Loucy (cell line): ENCODE results near the gene ATP5MC3.

Experiments
- H2AFZ ChIP-seq: fragments of 200-600 bp; sonication (generic); 2 replicates; pipeline ENCODE4 v1.6.0; 2016; ENCODE audit warnings: antibody characterized with exemption, mild to moderate bottlenecking, low read length, moderate library complexity
- H3F3A ChIP-seq: fragments of 200-600 bp; 2 replicates; pipeline ENCODE4 v1.6.0; 2016; ENCODE audit warnings: antibody characterized with exemption, low read depth, mild to moderate bottlenecking
- H3K27me3 ChIP-seq: fragments of 200-600 bp; sonication (generic); 2 replicates; pipeline ENCODE4 v1.6.1; 2014; ENCODE audit warnings: low read length, mild to moderate bottlenecking; ENCODE audit not compliant: insufficient read depth, poor library complexity, severe bottlenecking
- H3K36me3 ChIP-seq: fragments of 200-600 bp; sonication (generic); 2 replicates; pipeline ENCODE4 v1.6.1; 2016; ENCODE audit warnings: low read length; ENCODE audit not compliant: insufficient read depth
- H3K4me1 ChIP-seq: fragments of 200-600 bp; sonication (generic); 2 replicates; pipeline ENCODE4 v1.5.1; 2014; ENCODE audit warnings: low read length, mild to moderate bottlenecking; ENCODE audit not compliant: insufficient read depth, poor library complexity, severe bottlenecking
- H3K4me2 ChIP-seq: fragments of 200-600 bp; sonication (generic); 2 replicates; pipeline ENCODE4 v1.6.0; 2014; ENCODE audit warnings: antibody characterized with exemption, low read length, low read depth, mild to moderate bottlenecking; ENCODE audit not compliant: poor library complexity, severe bottlenecking
- H3K4me3 ChIP-seq: fragments of 200-600 bp; sonication (generic); 2 replicates; pipeline ENCODE4 v1.5.1; 2014; ENCODE audit warnings: low read length, mild to moderate bottlenecking, mixed read lengths; ENCODE audit not compliant: poor library complexity, severe bottlenecking
- H3K79me2 ChIP-seq: fragments of 200-600 bp; sonication (generic); 2 replicates; pipeline ENCODE4 v1.6.1; 2014; ENCODE audit warnings: low read length; ENCODE audit not compliant: insufficient read depth
- H3K9ac ChIP-seq: fragments of 200-600 bp; sonication (generic); 2 replicates; pipeline ENCODE4 v1.6.0; 2014; ENCODE audit warnings: mild to moderate bottlenecking, low read depth, low read length, moderate library complexity; ENCODE audit not compliant: poor library complexity, severe bottlenecking
- H3K9me2 ChIP-seq: fragments of 200-600 bp; sonication (generic); replicated peaks from 2 replicates; pipeline ENCODE4 v1.6.1; 2016; ENCODE audit warnings: low read depth, low read length, mixed read lengths
- H3K9me3 ChIP-seq: fragments of 200-600 bp; sonication (generic); 2 replicates; pipeline ENCODE4 v1.6.1; 2014; ENCODE audit warnings: mild to moderate bottlenecking, antibody characterized with exemption, low read length, low read depth; ENCODE audit not compliant: insufficient read depth
- H4K20me1 ChIP-seq: fragments of 200-600 bp; sonication (generic); 2 replicates; pipeline ENCODE4 v1.6.0; 2014; ENCODE audit warnings: antibody characterized with exemption, low read length, mild to moderate bottlenecking; ENCODE audit not compliant: insufficient read depth, poor library complexity, severe bottlenecking
- EZH2phosphoT487 ChIP-seq: fragments of 200-600 bp; IDR thresholded peaks from 2 replicates; pipeline ENCODE4 v1.6.1; 2018; ENCODE audit warnings: antibody characterized with exemption, mild to moderate bottlenecking, moderate library complexity, borderline replicate concordance
- TF ChIP-seq, protein P1 (sequence below): fragments of 200-600 bp; sonication (generic); conservative IDR thresholded peaks from 2 replicates; pipeline ENCODE4 v1.5.1; 2014; ENCODE audit warnings: mild to moderate bottlenecking, antibody characterized with exemption, low read length

ATP5MC3 gene

DNA sequence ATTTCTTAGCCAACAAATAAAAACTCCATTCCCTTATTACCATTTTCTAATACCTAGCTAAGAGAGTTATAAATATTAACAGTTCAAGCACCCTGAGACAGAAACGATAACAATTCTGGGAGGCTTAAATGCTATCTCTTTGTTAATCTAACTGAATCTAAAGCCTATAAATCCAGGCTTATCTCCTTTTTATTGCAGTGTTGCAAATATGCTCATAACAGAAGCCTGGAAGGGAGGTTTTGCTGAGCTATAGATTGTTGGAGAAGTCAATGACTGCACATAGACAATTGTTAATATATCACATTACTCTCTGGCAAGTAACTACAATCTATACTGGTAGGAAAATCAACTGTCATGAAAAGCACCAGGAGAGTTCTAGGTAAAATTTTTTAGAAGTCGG lies 43.7 kb downstream of the ATP5MC3 start:
- Histone ChIP-seq H3F3A (no peaks in the 10 kb centered on the region), H3K27me3 (no peaks in the 10 kb centered on the region), H3K79me2 (peaks cover 87% of the 10 kb centered on the region), H2AFZ (no peak overlapping the region), H4K20me1 (peaks cover 32% of the 10 kb centered on the region), H3K9me3 (no peaks in the 10 kb centered on the region), H3K4me1 (peaks cover 5% of the 10 kb centered on the region), H3K4me2 (no peak overlapping the region), H3K9me2 (no peaks in the 10 kb centered on the region), H3K4me3 (no peak overlapping the region), H3K9ac (no peak overlapping the region), H3K36me3 (peaks cover 58% of the 10 kb centered on the region; the same call in 1 of the 2 replicates)
- TF ChIP-seq, protein P1, sequence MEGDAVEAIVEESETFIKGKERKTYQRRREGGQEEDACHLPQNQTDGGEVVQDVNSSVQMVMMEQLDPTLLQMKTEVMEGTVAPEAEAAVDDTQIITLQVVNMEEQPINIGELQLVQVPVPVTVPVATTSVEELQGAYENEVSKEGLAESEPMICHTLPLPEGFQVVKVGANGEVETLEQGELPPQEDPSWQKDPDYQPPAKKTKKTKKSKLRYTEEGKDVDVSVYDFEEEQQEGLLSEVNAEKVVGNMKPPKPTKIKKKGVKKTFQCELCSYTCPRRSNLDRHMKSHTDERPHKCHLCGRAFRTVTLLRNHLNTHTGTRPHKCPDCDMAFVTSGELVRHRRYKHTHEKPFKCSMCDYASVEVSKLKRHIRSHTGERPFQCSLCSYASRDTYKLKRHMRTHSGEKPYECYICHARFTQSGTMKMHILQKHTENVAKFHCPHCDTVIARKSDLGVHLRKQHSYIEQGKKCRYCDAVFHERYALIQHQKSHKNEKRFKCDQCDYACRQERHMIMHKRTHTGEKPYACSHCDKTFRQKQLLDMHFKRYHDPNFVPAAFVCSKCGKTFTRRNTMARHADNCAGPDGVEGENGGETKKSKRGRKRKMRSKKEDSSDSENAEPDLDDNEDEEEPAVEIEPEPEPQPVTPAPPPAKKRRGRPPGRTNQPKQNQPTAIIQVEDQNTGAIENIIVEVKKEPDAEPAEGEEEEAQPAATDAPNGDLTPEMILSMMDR, result no peak
- TF ChIP-seq EZH2phosphoT487, result no peak

DNA sequence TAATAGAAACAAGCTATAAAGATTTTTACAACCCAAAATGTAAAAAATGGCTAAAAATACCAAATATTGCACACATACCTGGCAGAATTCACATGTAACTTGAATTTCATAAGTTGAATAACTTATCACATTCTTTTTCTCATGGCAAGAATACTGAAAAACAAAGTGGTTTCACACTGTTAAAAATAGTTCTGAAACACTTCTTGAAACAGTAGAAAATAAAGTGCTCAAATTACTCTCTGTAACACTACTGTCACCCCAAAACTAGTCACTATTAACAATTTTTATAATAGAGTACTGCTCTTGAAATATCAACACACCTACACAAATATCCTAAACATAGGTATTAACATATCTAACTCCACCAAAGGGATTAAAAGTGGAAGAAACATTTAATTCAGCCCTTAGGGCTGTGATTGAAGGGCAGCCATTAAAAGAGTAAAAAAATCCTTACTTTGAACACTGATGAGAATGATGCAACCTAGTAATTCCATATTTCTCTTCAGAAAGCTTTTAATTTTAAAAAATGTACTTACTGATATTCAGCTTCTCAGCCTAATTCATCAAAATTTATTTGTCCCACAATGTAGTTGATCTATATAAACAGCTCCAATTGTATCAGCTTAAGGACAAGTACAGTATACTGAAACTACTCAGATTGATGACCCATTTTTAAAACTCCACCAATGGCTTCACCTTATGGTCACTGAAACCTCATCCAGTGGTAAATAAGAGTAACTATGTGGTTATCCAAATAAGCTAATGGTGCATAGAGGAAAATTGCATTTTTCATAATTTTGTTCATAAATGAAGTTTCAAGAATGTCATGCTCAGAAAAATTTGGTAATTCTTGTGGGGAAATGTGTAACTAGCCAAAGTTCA lies 44.9 kb downstream of the ATP5MC3 start:
- peaks cover 62% of the 10 kb centered on the region; the same call in 1 of the 2 replicates for H3K36me3 ChIP-seq
- no peak overlapping the region for H3K4me2 ChIP-seq
- H3F3A ChIP-seq, result no peaks in the 10 kb centered on the region
- H4K20me1 ChIP-seq, result peaks cover 30% of the 10 kb centered on the region
- H3K79me2 ChIP-seq, result peaks cover 75% of the 10 kb centered on the region
- H3K9ac ChIP-seq, result no peak overlapping the region
- H3K9me3 ChIP-seq, result no peaks in the 10 kb centered on the region
- H3K27me3 ChIP-seq, result no peaks in the 10 kb centered on the region
- no peak overlapping the region for H3K4me3 ChIP-seq
- no peak for TF ChIP-seq EZH2phosphoT487
- TF ChIP-seq, protein P1, result no peak
- no peak overlapping the region for H2AFZ ChIP-seq
- H3K9me2 ChIP-seq, result no peaks in the 10 kb centered on the region
- H3K4me1 ChIP-seq, result peaks cover 5% of the 10 kb centered on the region

DNA sequence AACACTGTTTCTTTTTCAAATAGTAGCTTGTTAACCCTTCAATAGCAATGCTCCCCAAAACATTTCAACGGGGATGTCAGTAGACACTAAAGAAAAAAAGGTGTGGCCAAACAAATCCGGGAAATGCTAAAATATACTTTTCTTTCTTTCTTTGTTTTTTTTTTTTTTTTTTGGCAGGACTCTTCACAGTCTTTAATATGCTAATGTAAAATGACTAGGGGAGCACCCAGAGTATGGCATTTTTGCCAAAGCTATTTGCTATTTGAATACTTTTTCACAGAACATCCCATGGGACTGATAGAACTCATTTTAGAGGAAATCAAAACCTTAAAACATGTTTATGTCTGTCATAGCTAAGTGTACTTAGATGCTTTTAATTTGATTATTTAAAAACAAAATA lies 45.6 kb downstream of the ATP5MC3 start:
- H3K27me3 ChIP-seq, result no peaks in the 10 kb centered on the region
- no peaks in the 10 kb centered on the region for H3K9me2 ChIP-seq
- H3F3A ChIP-seq, result no peaks in the 10 kb centered on the region
- peaks cover 37% of the 10 kb centered on the region for H4K20me1 ChIP-seq
- H2AFZ ChIP-seq, result no peak overlapping the region
- H3K79me2 ChIP-seq, result peaks cover 73% of the 10 kb centered on the region
- no peak overlapping the region for H3K4me2 ChIP-seq
- no peak overlapping the region for H3K9ac ChIP-seq
- no peak for TF ChIP-seq EZH2phosphoT487
- TF ChIP-seq, protein P1, result no peak
- H3K4me1 ChIP-seq, result peaks cover 5% of the 10 kb centered on the region
- peaks cover 66% of the 10 kb centered on the region; the same call in 1 of the 2 replicates for H3K36me3 ChIP-seq
- H3K4me3 ChIP-seq, result no peak overlapping the region
- H3K9me3 ChIP-seq, result no peaks in the 10 kb centered on the region
